Measurements from ENCODE around the gene PARD6G.
A peak's percentile ranks its signal among the peaks of the same experiment; 100 is the strongest.

PARD6G gene

DNA sequence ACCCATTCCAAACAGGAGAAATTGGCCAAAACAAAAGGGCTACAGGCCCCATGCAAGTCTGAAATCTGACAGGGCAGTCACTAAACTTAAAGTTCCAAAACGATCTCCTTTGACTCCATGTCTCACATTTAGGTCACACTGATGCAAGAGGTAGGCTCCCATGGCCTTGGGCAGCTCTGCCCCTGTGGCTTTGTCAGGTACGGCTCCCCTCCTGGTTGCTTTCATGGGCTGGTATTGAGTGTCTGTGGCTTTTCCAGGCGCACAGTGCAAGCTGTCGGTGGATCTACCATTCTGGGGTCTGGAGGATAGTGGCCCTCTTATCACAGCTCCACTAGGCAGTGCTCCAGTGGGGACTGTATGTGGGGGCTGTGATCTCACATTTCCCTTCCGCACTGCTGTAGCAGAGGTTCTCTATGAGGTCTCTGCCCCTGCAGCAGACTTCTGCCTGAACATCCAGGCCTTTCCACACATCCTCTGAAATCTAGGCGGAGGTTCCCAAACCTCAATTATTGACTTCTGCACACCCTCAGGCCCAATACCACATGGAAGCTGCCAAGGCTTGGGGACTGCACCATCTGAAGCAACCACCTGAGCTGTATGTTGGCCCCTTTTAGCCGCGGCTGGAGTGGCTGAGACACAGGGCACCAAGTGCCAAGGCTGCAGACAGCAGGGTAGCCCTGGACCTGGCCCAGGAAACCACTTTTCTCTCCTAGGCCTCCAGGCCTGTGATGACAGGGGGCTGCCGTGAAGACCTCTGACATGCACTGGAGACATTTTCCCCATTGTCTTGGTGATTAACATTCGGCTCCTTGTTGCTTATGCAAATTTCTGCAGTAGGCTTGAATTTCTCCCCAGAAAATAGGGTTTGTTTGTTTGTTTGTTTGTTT, 28.7 kb downstream of the PARD6G start:
- DNase-seq = no peak

DNA sequence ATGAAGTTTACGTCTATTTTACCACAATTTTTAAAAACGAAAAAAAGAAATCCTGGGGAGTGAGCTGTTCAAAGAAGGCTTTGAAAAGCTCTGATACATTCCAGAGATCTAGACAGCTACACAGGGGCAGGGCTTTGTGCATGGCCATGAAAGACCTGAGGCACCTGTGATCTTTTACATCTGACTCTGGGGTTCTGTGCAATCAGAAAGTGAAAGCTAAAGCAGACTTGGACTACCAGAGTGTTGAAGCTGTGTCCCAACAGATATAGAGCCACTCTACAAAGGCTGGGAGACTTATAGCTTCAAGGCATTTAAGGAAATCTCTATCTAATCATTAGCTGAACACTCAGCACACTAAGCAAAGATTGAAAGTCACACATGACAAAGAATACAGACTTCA, 34.1 kb downstream of the PARD6G start:
- no peak for DNase-seq

- DNase-seq = peak in 1 of 56 donors; percentile 16
Measured at GRCh38 chr18:80210312-80211083, 36.8 kb downstream of the PARD6G start.

DNA sequence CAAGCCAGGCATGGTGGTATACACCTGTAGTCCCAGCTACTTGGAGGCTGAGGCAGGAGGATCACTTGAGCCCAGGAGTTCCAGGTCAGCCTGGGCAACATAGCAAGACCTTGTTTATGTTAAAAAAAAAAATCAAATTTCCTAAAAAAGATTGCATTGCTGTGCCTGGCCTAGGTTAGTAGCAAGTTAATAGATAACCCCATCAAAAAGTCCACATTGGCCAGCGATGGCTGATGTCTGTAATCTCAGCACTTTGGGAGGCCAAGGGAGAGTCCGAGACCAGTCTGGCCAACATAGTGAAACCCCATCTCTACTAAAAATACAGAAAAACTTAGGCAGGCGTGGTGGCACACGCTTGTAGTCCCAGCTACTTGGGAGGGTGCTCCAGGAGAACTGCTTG, 38.7 kb downstream of the PARD6G start:
- DNase-seq = no peak

GRCh38 chr18:80205294-80205693, 42.0 kb downstream of the PARD6G start:
- DNase-seq = no peak

DNA sequence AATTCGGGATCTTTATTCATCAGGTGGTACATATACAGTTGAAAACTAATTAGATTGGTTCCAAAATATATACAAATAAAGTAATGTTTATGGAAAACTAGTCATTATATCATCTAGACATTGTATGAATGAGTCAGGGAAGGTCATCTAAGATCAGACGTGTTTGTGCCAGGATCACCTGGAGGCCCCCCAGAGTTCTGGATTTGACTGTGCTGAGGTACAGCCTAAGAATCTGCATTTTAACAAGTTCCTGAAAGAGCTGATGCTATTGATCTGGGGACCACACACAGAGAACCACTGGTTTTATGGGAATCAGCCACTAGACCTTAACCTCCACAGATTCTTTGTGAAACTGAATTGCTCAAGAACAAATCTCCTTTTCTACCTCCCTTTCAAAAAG, 43.2 kb downstream of the PARD6G start:
- no peak for DNase-seq

GRCh38 chr18:80203249-80203648, 44.1 kb downstream of the PARD6G start:
- no peak for DNase-seq

DNA sequence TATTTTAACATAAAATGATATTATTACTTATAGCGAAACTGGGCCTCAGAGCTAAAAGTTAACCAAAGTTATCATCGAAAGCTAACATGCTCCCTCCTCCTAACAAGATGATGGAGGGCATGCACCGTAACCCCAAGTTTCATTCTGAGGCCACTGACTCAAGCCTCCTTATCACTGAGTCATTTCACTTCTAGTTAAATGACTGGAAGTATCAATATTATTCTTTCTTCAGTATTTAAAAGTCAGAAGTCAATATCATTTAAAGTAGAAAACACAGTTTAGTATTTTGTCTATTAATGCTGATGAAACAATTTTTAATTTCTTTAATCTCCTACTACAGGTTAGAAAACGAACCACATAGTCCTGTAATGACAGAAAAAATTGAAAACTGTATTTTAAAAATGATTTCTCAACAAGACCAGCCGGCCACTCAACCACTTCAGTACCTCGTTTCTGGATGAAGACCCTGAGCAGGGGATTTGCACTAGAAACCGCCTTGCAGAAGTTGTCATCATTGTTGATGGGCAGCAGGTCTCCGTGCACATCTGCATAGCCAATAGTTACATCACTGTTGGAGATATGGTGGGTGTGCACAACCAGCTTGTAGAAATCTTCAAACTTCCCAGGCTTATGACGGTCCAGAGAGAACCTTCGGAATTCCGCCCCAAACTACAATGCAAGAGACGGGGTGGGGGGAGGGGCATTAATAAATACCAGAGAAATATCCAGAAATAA, 44.9 kb downstream of the PARD6G start:
- no peak for DNase-seq

GRCh38 chr18:80201739-80202138, 45.6 kb downstream of the PARD6G start:
- no peak for DNase-seq

DNA sequence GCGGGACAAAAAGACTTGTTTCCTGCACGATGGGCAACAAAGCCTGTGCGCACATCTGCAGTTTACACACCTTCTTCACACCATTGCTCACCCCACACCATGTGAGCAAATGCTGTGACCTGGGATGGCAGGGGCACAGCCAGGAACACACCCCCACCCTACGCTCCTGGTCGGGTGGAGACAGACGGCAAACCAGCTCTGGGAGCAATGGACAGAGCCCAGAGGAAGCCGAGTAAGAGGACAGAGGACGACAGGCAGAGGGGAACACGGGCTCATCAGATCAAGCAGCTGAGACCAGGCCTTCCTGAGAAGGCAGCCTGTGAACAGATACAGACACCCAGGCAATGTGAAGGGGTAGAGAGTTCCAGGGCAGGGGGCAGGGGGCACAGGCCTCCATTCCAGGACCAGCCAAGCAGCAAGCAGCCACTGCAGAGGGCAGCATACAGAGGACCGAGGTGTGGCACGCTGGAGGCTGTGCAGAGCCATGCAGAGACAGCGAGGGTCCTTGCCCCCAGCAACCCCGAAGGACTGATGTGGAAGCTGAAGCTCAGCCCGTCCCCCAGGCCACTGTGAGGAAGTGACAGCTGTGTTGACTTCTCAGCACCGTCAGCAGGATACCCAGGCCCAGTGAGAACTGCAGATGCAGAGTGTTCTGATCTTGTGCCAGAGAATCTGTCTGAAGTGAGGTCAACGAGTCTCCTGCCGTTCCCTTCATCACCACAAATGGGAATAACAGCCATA, 46.2 kb downstream of the PARD6G start:
- DNase-seq = peak in 3 of 56 donors; percentile 38 to 54 (median 48)

DNA sequence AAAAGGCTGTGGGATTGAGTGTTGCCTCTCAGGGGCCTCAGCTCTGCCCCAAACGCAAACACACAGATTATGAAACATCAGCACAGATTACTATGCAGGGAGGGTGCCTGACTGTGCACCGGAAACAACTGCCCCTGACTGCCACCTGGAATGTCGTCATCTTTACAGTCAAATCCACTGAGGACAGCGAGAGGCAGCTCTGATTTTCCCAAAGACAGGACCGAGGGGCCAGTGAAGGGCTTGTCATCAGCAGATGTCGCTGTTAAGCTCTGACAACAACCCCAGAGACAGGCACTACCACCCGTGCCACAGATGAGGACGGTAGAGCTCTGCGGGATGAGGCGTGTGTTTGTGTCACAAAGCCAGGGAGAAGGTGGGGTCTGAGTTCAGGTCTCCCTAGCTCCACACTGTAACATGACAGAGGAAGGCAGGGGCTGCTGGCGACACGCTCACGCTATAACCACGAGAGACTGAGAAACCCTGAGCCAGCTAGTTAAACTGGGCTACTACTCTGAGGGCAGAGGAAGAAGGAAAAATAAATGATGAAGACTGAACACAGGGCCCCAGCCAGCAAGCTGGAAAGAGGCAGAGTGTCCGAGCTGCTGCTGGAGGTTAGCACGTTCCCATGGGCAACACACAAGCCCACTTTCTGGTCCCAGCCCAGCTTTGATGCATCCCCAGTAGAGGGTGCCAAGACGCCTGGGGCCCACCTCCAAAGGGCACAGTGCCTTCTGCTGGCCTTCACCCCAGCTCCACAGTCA, 47.0 kb downstream of the PARD6G start:
- DNase-seq = peak in 45 of 56 donors; percentile 6 to 83 (median 51)

DNA sequence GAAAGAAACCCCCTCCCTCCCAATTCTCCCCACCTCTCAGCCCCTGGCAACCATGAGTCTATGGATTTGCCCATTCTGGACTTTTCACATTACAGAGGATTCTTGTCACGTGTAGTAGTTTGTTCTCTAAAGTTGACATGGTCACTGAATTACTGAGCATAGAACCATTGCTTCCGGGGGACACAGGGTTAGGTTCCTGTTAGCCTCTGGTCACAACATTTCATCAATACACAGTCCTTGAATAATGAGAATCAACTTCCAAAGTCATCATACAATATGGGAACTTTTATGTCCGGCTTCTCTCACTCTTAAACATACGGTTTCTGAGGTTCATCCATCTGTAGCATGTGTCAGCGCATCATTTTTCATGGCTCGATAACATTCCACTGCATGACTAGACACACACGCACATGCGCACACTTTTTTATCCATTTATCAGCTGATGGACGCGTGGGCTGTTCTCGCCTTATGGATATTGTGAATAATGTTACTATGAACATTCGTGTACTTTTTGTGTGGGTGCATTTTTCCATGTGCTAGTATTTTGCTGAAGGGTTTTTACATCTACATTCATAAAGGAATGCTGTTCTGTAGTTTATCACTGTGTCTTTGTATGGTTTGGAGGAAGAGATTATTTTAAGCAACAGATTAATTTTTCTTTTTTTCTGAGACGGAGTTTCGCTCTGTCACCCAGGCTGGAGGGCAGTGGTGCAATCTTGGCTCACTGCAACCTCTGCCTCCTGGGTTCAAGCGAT, 48.1 kb downstream of the PARD6G start:
- no peak for DNase-seq

- no peak for DNase-seq
Measured at GRCh38 chr18:80198391-80198790, 48.9 kb downstream of the PARD6G start.

- DNase-seq = no peak
Measured at GRCh38 chr18:80197528-80197927, 49.8 kb downstream of the PARD6G start.

GRCh38 chr18:80196528-80197320, 50.6 kb downstream of the PARD6G start:
- DNase-seq = no peak

- DNase-seq = no peak
Measured at GRCh38 chr18:80194874-80195570, 52.3 kb downstream of the PARD6G start.

GRCh38 chr18:80193701-80194100, 53.6 kb downstream of the PARD6G start:
- no peak for DNase-seq

Measured in nucleus accumbens (tissue), 56 donors.